Peyer's patch (tissue), 4 donors: ENCODE data around the gene MBNL2.

ENCODE experiments used
- CTCF ChIP-seq, 6 experiments: fragments of 450-650 bp in 4 of 6; fragments of 200-600 bp in 2 of 6; sonication (generic) in 1 of 6; IDR thresholded peaks; one replicate each; pipeline ENCODE4 v1.5.1; 2017 to 2019; ENCODE audit warnings: antibody characterized with exemption in 6 of 6, mild to moderate bottlenecking in 3 of 6, moderate library complexity in 1 of 6
- POLR2A ChIP-seq, 2 donors: fragments of 450-650 bp; IDR thresholded peaks; one replicate each; pipeline ENCODE4 v1.5.1; 2017; ENCODE audit warnings: antibody characterized with exemption in 2 of 2, mild to moderate bottlenecking in 2 of 2, moderate library complexity in 2 of 2

- TF ChIP-seq CTCF (IDR thresholded peaks at IDR 0.05) (no peak), POLR2A (IDR thresholded peaks at IDR 0.05) (no peak)
Observed at GRCh38 chr13:97283888-97284287, 61.8 kb downstream of the MBNL2 start.
